AG10803 (cell line): ENCODE results near the gene CD59.
"Not testable (repeated sequence)": the region's sequence is repeated elsewhere in the genome, so short reads cannot be mapped to it uniquely, and the experiment has no call there.

Experiments used
- DNase-seq: peaks from one replicate; pipeline ENCODE4 v3.0.0; 2010; ENCODE audit warnings: low read depth
- H3K4me3 ChIP-seq: 2 replicates; pipeline ENCODE4 v1.5.1; 2011; ENCODE audit warnings: mild to moderate bottlenecking, low read length, control low read depth
- CTCF ChIP-seq: conservative IDR thresholded peaks from 2 replicates; pipeline ENCODE4 v1.5.1; 2011; ENCODE audit warnings: mild to moderate bottlenecking, low read length, control low read depth, inconsistent platforms

Gene CD59

GRCh38 chr11:33733980-33734379 lies 2.2 kb downstream of the CD59 start:
- TF ChIP-seq CTCF, result no peak
- H3K4me3 ChIP-seq, result peak overlapping the region; percentile 83
- no peak for DNase-seq

GRCh38 chr11:33731723-33732531 lies 4.3 kb downstream of the CD59 start:
- no peak overlapping the region for H3K4me3 ChIP-seq
- no peak for TF ChIP-seq CTCF
- no peak for DNase-seq

- no peak for DNase-seq
- TF ChIP-seq CTCF, result no peak
- no peak overlapping the region for H3K4me3 ChIP-seq
Observed at GRCh38 chr11:33730716-33731115, 5.5 kb downstream of the CD59 start.

GRCh38 chr11:33729072-33729664 lies 7.1 kb downstream of the CD59 start:
- not testable (repeated sequence) for H3K4me3 ChIP-seq, DNase-seq

- not testable (repeated sequence) for DNase-seq
Observed at GRCh38 chr11:33727539-33727938, 8.7 kb downstream of the CD59 start.

GRCh38 chr11:33725496-33725895 lies 10.7 kb downstream of the CD59 start:
- no peak overlapping the region for H3K4me3 ChIP-seq
- no peak for TF ChIP-seq CTCF
- no peak for DNase-seq

More at GRCh38 chr11:33727539-33727938, 8.7 kb downstream of the CD59 start:
- not testable (repeated sequence) for H3K4me3 ChIP-seq

- TF ChIP-seq CTCF, result no peak
- DNase-seq, result peak; percentile 70
- H3K4me3 ChIP-seq, result no peak overlapping the region
Observed at GRCh38 chr11:33724644-33725035, 11.6 kb downstream of the CD59 start.

GRCh38 chr11:33723238-33723881 lies 12.9 kb downstream of the CD59 start:
- DNase-seq, result peak; percentile 99
- peak overlapping the region; percentile 2; the same call in 1 of the 2 replicates for H3K4me3 ChIP-seq
- no peak for TF ChIP-seq CTCF
